ENCODE data around the gene PDZD2. TPM values are rescaled to one million over a fixed set of nuclear protein-coding genes. Genes with fewer than 3 reads are reported as not detected.
A peak's percentile ranks its signal among the peaks of the same experiment; 100 is the strongest.

PDZD2 gene
- polyA plus RNA-seq, 3 donors = 0.10 TPM; not detected in 2

- peak overlapping the region in 1 of 2 donors; percentile 28 for H3K4me3 Mint-ChIP-seq
- H4K20me1 ChIP-seq (ENCODE audit: insufficient read depth, low read length) = no peaks in the 10 kb centered on the region
- H3K27ac ChIP-seq (ENCODE audit: low read depth in 1 of 2, low read length in 2 of 2) = no peak overlapping the region
- H3K27me3 ChIP-seq (ENCODE audit: control insufficient read depth in 2 of 2, insufficient read depth in 2 of 2, low read length in 2 of 2) = no peaks in the 10 kb centered on the region
- H3K27ac Mint-ChIP-seq = no peak overlapping the region
- H3K9me3 ChIP-seq (replicated peaks in 1 of 2; ENCODE audit: control insufficient read depth in 1 of 2, insufficient read depth in 1 of 2, low read length in 2 of 2) = peaks cover 0 to 2% of the 10 kb centered on the region in 2 donors
- 42% methylated on average over 7 of the region's 8 CpGs for WGBS (ENCODE audit: insufficient coverage)
- H3K4me2 ChIP-seq (replicated peaks; ENCODE audit: extremely low read depth, low read length, poor library complexity, severe bottlenecking) = no peak overlapping the region
- H3K36me3 ChIP-seq (replicated peaks in 1 of 2; ENCODE audit: control insufficient read depth in 1 of 2, insufficient read depth in 2 of 2, low read length in 2 of 2) = no peaks in the 10 kb centered on the region
- intact Hi-C loops (cut with micrococcal nuclease) = no loop called here
- H3K4me1 Mint-ChIP-seq = peaks cover 6% of the 10 kb centered on the region
- no peak overlapping the region for H3K4me3 ChIP-seq (replicated peaks in 1 of 3; ENCODE audit: low read depth in 2 of 3, low read length in 3 of 3)
- H3K9ac ChIP-seq (ENCODE audit: insufficient read depth, low read length, poor library complexity, severe bottlenecking) = no peak overlapping the region
- no peaks in the 10 kb centered on the region for H3K79me2 ChIP-seq (ENCODE audit: insufficient read depth, low read length)
- H2AFZ ChIP-seq (ENCODE audit: insufficient read depth, low read depth, low read length, poor library complexity, severe bottlenecking) = no peak overlapping the region
- no peak for DNase-seq
- peaks cover 0 to 13% (median 6%) of the 10 kb centered on the region in 3 donors for H3K27me3 Mint-ChIP-seq (ENCODE audit: low read depth in 3 of 3)
- H3K4me1 ChIP-seq (ENCODE audit: control insufficient read depth in 1 of 2, insufficient read depth in 2 of 2, low read length in 2 of 2) = no peaks in the 10 kb centered on the region
- no peak for TF ChIP-seq CTCF (IDR thresholded peaks at IDR 0.05)
- H3K36me3 Mint-ChIP-seq = no peaks in the 10 kb centered on the region
- peaks cover 0 to 18% (median 15%) of the 10 kb centered on the region in 7 donors for H3K9me3 Mint-ChIP-seq
Observed at GRCh38 chr5:31824869-31825517, 186.1 kb downstream of the PDZD2 start.

- Histone ChIP-seq H3K27ac (ENCODE audit: low read depth in 1 of 2, low read length in 2 of 2) (no peak overlapping the region), H3K36me3 (replicated peaks in 1 of 2; ENCODE audit: control insufficient read depth in 1 of 2, insufficient read depth in 2 of 2, low read length in 2 of 2) (no peaks in the 10 kb centered on the region), H4K20me1 (ENCODE audit: insufficient read depth, low read length) (no peaks in the 10 kb centered on the region), H3K79me2 (ENCODE audit: insufficient read depth, low read length) (no peaks in the 10 kb centered on the region), H3K4me2 (replicated peaks; ENCODE audit: extremely low read depth, low read length, poor library complexity, severe bottlenecking) (no peak overlapping the region), H3K9me3 (replicated peaks in 1 of 2; ENCODE audit: control insufficient read depth in 1 of 2, insufficient read depth in 1 of 2, low read length in 2 of 2) (peaks cover 0 to 2% of the 10 kb centered on the region in 2 donors), H3K4me1 (ENCODE audit: control insufficient read depth in 1 of 2, insufficient read depth in 2 of 2, low read length in 2 of 2) (no peaks in the 10 kb centered on the region), H2AFZ (ENCODE audit: insufficient read depth, low read depth, low read length, poor library complexity, severe bottlenecking) (no peak overlapping the region), H3K9ac (ENCODE audit: insufficient read depth, low read length, poor library complexity, severe bottlenecking) (no peak overlapping the region), H3K4me3 (replicated peaks in 1 of 3; ENCODE audit: low read depth in 2 of 3, low read length in 3 of 3) (no peak overlapping the region), H3K27me3 (ENCODE audit: control insufficient read depth in 2 of 2, insufficient read depth in 2 of 2, low read length in 2 of 2) (no peaks in the 10 kb centered on the region)
- H3K4me1 Mint-ChIP-seq = peaks cover 6% of the 10 kb centered on the region
- WGBS (ENCODE audit: insufficient coverage) = 0% methylated on average over 3 of the region's 8 CpGs
- H3K4me3 Mint-ChIP-seq = no peak overlapping the region
- DNase-seq = peak in 1 of 3 donors; percentile 2
- H3K36me3 Mint-ChIP-seq = no peaks in the 10 kb centered on the region
- intact Hi-C loops (cut with micrococcal nuclease) = no loop called here
- H3K27ac Mint-ChIP-seq = no peak overlapping the region
- peaks cover 0 to 20% (median 19%) of the 10 kb centered on the region in 7 donors for H3K9me3 Mint-ChIP-seq
- TF ChIP-seq CTCF (IDR thresholded peaks at IDR 0.05) = peak; percentile 38
- H3K27me3 Mint-ChIP-seq (ENCODE audit: low read depth in 3 of 3) = peaks cover 0 to 13% (median 6%) of the 10 kb centered on the region in 3 donors
Observed at GRCh38 chr5:31825518-31826068, 186.7 kb downstream of the PDZD2 start.

All from CD14-positive monocyte (primary cell).